ENCODE data around the gene C1QTNF12. TPM values are rescaled to one million over a fixed set of nuclear protein-coding genes. Genes with fewer than 3 reads are reported as not detected.

Gene C1QTNF12
- total and polyA plus RNA-seq, 2 experiments from 2014 or later: 2.1 to 3.1 TPM

DNA sequence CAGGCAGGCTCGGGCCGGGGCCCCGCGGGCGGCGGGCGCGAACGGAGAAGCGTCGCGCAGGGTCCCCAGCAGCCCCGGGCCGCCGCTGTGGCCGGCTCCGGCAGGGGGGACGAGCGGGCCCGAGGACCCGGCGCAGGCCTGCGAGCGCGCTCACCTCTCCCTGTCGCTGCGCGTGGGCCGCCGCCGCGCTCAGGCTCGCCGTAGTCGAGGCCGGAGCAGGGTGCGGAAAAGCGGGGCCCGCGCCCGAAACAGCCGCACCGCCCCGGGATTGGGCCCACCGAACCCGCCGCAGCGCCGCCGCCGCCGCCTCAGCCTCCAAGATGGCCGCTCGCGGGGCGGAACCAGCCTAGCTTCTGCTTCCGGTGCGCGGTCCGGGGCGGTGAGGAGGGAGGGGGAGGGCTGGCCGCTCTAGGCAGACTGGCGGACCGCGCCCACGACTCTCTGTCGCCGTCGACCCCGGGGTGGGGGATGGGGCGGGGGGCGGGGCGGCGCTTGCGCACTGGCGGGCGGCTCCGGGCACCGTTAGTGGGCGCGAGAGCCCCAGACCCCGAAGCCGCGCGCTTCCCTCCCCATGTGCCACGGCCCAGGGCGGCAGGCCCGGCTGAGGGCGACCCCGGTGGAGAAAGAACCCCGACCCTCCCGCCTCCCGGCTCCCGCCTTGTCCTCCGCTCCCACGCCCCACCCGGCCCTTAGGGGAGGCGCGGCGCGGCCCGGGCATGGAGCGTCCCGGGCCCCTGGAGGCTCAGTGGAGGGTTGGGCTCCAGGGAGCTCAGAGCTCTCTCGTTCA is 27.2 kb upstream of the C1QTNF12 start, which contains the start of gene UBE2J2:
Gene UBE2J2, minus strand, starts transcription at position 343 of the 787 bp plus-strand sequence. CDS start 5,862 bp downstream, outside the sequence.
- H3K36me3 ChIP-seq (ENCODE audit: low read depth): no peaks in the 10 kb centered on the region
- H3K4me2 ChIP-seq (ENCODE audit: unreplicated experiment): peak within 1 kb of the TSS; percentile 78
- H3K4me1 ChIP-seq (ENCODE audit: insufficient read depth): peaks cover 26% of the 10 kb centered on the region

DNA sequence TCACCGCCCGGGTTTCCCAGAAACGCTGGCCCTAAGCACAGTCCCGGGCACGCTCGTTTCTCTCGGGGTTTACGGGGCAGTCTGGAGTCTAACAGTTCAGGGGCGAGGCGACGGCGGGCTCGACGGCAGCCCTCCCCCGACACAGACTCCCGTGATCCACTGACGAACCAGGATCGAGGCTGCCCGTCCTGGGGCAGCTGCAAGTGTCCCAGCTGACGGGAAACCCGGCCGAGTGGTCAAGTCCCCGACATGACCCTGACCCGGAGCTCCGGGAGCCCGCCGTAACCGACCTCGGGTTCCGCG is 26.6 kb upstream of the C1QTNF12 start:
- in situ Hi-C loops (cut with MboI): no loop called here
- Histone ChIP-seq H3K9me2 (ENCODE audit: insufficient read depth) (no peaks in the 10 kb centered on the region), H3K9ac (peak overlapping the region; percentile 96), H3K4me2 (ENCODE audit: unreplicated experiment) (peak overlapping the region; percentile 78), H3K36me3 (ENCODE audit: low read depth) (no peaks in the 10 kb centered on the region), H3K4me1 (ENCODE audit: insufficient read depth) (peaks cover 26% of the 10 kb centered on the region), H3K79me2 (ENCODE audit: insufficient read depth) (peaks cover 53% of the 10 kb centered on the region), H3K4me3 (peak overlapping the region; percentile 96), H3K27me3 (replicated peaks; ENCODE audit: insufficient read depth) (no peaks in the 10 kb centered on the region), H3K27ac (peak overlapping the region; percentile 72), H4K20me1 (ENCODE audit: insufficient read depth) (no peaks in the 10 kb centered on the region), H2AFZ (no peak overlapping the region), H3F3A (ENCODE audit: insufficient read depth) (no peaks in the 10 kb centered on the region), H3K9me3 (ENCODE audit: low read depth) (no peaks in the 10 kb centered on the region)
- TF ChIP-seq EZH2 (IDR thresholded peaks at IDR 0.05; ENCODE audit: insufficient read depth, poor library complexity, severe bottlenecking) (no peak), EZH2phosphoT487 (IDR thresholded peaks at IDR 0.05; ENCODE audit: insufficient read depth, low read depth) (no peak)
- 1% methylated on average over 27 to 30 of the region's 31 CpGs for WGBS, 2 experiments (ENCODE audit: low coverage in 1 of 2, low lambda C conversion rate in 2 of 2, missing lambda C conversion rate in 2 of 2)
- DNase-seq: peak; percentile 49

More for the DNA sequence above, 27.2 kb upstream of the C1QTNF12 start, which contains the start of gene UBE2J2:
- peak within 1 kb of the TSS; percentile 72 for H3K27ac ChIP-seq
- in situ Hi-C loops (cut with MboI): no loop called here
- H2AFZ ChIP-seq: peak within 1 kb of the TSS; percentile 72
- no peaks in the 10 kb centered on the region for H4K20me1 ChIP-seq (ENCODE audit: insufficient read depth)
- DNase-seq: peak; percentile 96
- peaks cover 48% of the 10 kb centered on the region for H3K79me2 ChIP-seq (ENCODE audit: insufficient read depth)
- peak within 1 kb of the TSS; percentile 96 for H3K4me3 ChIP-seq
- peak within 1 kb of the TSS; percentile 96 for H3K9ac ChIP-seq
- H3F3A ChIP-seq (ENCODE audit: insufficient read depth): no peaks in the 10 kb centered on the region
- 1 to 4% methylated on average over 40 to 50 of the region's 105 CpGs for WGBS, 2 experiments (ENCODE audit: low coverage in 1 of 2, low lambda C conversion rate in 2 of 2, missing lambda C conversion rate in 2 of 2)
- no peaks in the 10 kb centered on the region for H3K9me2 ChIP-seq (ENCODE audit: insufficient read depth)
- no peaks in the 10 kb centered on the region for H3K27me3 ChIP-seq (replicated peaks; ENCODE audit: insufficient read depth)
- TF ChIP-seq EZH2phosphoT487 (IDR thresholded peaks at IDR 0.05; ENCODE audit: insufficient read depth, low read depth): no peak
- TF ChIP-seq EZH2 (IDR thresholded peaks at IDR 0.05; ENCODE audit: insufficient read depth, poor library complexity, severe bottlenecking): no peak
- no peaks in the 10 kb centered on the region for H3K9me3 ChIP-seq (ENCODE audit: low read depth)

DNA sequence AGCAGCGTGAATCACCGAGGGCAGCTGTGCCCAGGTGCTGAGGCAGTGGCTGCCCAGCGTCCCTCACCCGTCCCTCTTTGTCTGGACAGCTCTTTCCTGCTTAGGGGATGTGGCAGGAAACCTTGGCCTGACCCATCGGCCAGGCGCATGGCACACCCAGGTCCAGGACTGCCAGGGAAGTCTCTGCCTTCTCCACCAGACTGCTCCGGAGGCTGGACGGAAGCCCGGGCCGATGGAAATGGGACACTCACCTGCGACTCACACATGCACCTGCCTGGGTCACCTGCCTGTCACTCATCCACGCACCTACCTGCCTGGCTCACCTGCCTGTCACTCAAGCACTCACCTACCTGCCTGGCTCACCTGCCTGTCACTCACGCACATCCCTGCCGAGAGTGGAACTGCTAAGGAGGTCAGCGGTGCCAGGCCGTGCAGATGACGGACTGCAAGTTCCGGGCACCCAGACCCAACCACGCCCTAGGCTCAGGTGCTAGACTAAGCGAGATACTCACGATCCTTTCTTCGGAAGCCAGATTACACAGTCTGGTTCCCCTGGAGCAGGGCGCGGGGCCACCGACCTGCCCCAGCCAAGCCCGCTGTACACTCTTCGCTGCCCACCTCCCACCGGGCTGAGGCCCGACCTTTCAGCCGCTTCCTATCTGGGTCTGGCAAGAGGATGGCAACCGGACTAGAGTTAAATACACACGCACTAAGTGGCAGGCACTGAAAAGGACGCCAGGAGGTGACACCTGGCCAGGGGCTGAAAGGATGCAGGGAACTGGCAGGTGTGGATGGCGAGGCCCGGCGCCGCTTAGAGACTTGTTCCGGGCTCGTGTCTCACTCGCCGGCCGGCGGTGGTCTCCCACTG is 26.1 kb upstream of the C1QTNF12 start:
- TF ChIP-seq EZH2 (IDR thresholded peaks at IDR 0.05; ENCODE audit: insufficient read depth, poor library complexity, severe bottlenecking) (no peak), EZH2phosphoT487 (IDR thresholded peaks at IDR 0.05; ENCODE audit: insufficient read depth, low read depth) (no peak)
- no peaks in the 10 kb centered on the region for H3F3A ChIP-seq (ENCODE audit: insufficient read depth)
- peaks cover 26% of the 10 kb centered on the region for H3K4me1 ChIP-seq (ENCODE audit: insufficient read depth)
- peak overlapping the region; percentile 78 for H3K4me2 ChIP-seq (ENCODE audit: unreplicated experiment)
- H3K4me3 ChIP-seq: peak overlapping the region; percentile 96
- H3K27ac ChIP-seq: peak overlapping the region; percentile 72
- peak overlapping the region; percentile 96 for H3K9ac ChIP-seq
- no peaks in the 10 kb centered on the region for H3K36me3 ChIP-seq (ENCODE audit: low read depth)
- DNase-seq: peak; percentile 25
- in situ Hi-C loops (cut with MboI): no loop called here
- no peaks in the 10 kb centered on the region for H3K9me3 ChIP-seq (ENCODE audit: low read depth)
- H2AFZ ChIP-seq: no peak overlapping the region
- H3K27me3 ChIP-seq (replicated peaks; ENCODE audit: insufficient read depth): no peaks in the 10 kb centered on the region
- H3K79me2 ChIP-seq (ENCODE audit: insufficient read depth): peaks cover 59% of the 10 kb centered on the region
- no peaks in the 10 kb centered on the region for H3K9me2 ChIP-seq (ENCODE audit: insufficient read depth)
- WGBS, 2 experiments (ENCODE audit: low coverage in 1 of 2, low lambda C conversion rate in 2 of 2, missing lambda C conversion rate in 2 of 2): 30 to 32% methylated on average over 42 to 43 of the region's 43 CpGs
- no peaks in the 10 kb centered on the region for H4K20me1 ChIP-seq (ENCODE audit: insufficient read depth)

DNA sequence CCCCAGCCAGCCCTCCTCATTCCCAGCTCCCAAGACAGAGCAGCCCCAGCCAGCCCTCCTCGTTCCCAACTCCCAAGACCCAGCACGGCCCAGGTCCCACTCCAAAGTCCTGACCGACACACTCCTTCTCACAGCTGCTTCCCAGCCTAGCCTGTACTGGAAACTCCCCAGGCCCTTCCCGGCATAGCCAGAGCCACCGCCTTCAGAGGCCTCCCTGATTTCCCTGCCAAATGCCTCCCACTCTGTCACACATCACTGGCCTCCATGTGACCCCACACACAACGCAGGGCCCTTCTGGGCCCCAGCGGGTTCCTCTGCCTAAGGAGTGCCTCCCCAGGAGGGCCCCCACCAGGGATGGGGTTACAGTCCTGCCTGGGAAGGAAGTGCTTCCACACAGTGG is 24.3 kb upstream of the C1QTNF12 start:
- no peaks in the 10 kb centered on the region for H4K20me1 ChIP-seq (ENCODE audit: insufficient read depth)
- TF ChIP-seq EZH2 (IDR thresholded peaks at IDR 0.05; ENCODE audit: insufficient read depth, poor library complexity, severe bottlenecking): no peak
- TF ChIP-seq EZH2phosphoT487 (IDR thresholded peaks at IDR 0.05; ENCODE audit: insufficient read depth, low read depth): no peak
- H3K4me1 ChIP-seq (ENCODE audit: insufficient read depth): peaks cover 33% of the 10 kb centered on the region
- WGBS, 2 experiments (ENCODE audit: low coverage in 1 of 2, low lambda C conversion rate in 2 of 2, missing lambda C conversion rate in 2 of 2): 16 to 18% methylated on average over 7 of the region's 7 CpGs
- H3K36me3 ChIP-seq (ENCODE audit: low read depth): 0 out of 2 replicates have a peak, but pooled peaks cover 2% of the 10 kb centered on the region
- peaks cover 77% of the 10 kb centered on the region for H3K79me2 ChIP-seq (ENCODE audit: insufficient read depth)
- in situ Hi-C loops (cut with MboI): no loop called here
- peak overlapping the region; percentile 96 for H3K9ac ChIP-seq
- H3K27me3 ChIP-seq (replicated peaks; ENCODE audit: insufficient read depth): no peaks in the 10 kb centered on the region
- H3K4me2 ChIP-seq (ENCODE audit: unreplicated experiment): peak overlapping the region; percentile 78
- H3K9me2 ChIP-seq (ENCODE audit: insufficient read depth): no peaks in the 10 kb centered on the region
- peaks cover 11% of the 10 kb centered on the region for H3F3A ChIP-seq (ENCODE audit: insufficient read depth)
- peak overlapping the region; percentile 62 for H3K4me3 ChIP-seq
- DNase-seq: peak; percentile 84
- H3K9me3 ChIP-seq (ENCODE audit: low read depth): no peaks in the 10 kb centered on the region
- no peak overlapping the region for H2AFZ ChIP-seq
- peak overlapping the region; percentile 80 for H3K27ac ChIP-seq

All from GM23248 (cell line).